A204.1 (cell line): ENCODE data around the gene BFSP1.

ENCODE experiments used
- FAIRE-seq: peaks from 2 replicates; lab custom pipeline; 2012; peaks lifted over from hg19 to GRCh38; lab: Jason Lieb, UNC

Gene BFSP1

GRCh38 chr20:17520583-17520982 lies 10.6 kb downstream of the BFSP1 start:
- no peak for FAIRE-seq

DNA sequence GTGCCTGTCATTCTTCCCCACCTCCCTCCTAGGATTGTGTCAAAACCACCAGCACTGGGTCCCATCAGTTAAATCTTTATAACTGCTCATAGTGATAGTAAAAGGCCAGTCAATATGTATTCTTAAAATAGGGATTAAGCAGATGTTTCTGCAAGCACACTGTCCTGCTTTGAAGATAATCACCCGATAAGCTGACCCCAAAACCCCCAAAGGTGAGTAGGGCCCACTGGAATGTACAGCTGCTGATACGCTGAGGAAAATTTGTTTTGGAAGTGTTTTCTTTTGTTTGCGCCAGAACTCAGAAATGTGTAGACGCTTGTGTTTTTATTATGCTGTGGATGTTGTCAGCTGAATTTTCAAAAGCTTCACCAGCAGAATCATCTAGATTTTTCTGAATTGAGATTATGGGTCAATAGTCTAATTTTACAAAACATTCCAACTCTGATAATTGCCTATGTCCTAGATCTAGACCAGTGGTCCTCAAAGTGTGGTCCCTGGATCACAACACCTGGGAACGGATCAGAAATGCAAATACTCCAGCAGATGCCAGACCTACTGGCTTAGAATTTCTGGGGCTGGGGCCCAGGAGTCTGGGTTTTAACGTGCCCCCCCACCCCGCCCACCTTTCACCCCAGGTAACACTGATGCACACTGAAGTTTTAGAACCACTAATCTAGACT lies 11.4 kb downstream of the BFSP1 start:
- no peak for FAIRE-seq

DNA sequence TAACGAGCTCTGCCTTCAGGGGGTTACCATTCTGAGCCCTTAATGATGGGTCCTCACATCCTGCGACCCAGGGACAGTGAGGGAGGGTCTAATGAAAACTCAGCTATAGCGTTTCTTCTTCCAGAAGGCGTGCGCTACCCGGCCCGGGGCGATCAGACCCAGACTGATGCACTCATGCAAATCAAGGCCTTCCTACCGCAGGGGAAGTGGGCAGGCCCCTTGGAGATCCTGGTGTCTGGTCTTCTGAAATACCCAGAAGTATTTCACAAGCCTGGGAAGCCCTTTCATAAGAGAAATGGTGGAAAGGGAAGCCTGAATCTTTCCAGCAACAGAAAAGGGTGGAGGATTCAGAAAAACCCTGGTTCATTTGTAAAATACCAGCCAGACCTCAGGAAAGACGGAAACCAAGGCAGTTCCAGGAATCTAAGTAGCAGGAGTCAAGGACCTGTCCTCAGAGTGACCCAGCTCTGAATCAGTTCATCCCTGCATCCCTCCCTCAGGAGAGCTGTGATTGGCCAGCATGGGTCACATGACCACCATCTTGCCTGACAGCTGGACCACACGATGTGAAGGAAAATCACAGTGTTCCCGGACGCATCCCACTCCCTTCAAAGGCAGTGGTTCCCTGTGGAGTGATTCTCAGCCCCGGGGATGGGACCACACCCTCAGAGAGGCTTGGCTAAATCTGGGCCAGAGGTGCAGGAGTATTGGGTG lies 12.7 kb downstream of the BFSP1 start:
- no peak for FAIRE-seq

DNA sequence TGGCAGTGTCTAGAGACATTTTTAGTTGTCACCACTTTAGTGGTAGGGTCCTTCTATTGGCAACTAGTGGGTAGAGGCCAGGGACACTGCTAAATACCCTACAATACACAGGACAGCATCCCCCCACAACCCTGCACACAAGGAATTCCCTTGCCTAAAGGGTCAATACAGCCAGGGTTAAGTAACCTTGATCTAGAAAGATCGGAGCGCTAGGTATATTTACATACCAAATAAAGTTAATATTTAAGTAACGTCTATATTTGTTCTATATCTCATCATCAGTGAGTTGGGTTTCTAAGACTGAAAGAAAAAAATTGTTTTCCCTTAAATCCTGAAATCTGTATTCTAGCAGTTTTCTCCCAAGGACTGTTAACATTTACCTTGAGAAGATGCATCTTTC lies 16.1 kb downstream of the BFSP1 start:
- no peak for FAIRE-seq

GRCh38 chr20:17513939-17514338 lies 17.2 kb downstream of the BFSP1 start:
- no peak for FAIRE-seq

- no peak for FAIRE-seq
Observed at GRCh38 chr20:17511401-17511800, 19.8 kb downstream of the BFSP1 start.

GRCh38 chr20:17510548-17510947 lies 20.6 kb downstream of the BFSP1 start:
- no peak for FAIRE-seq

GRCh38 chr20:17508756-17509155 lies 22.4 kb downstream of the BFSP1 start:
- FAIRE-seq: no peak

GRCh38 chr20:17507531-17507930 lies 23.6 kb downstream of the BFSP1 start:
- no peak for FAIRE-seq

GRCh38 chr20:17507032-17507431 lies 24.1 kb downstream of the BFSP1 start:
- no peak for FAIRE-seq

DNA sequence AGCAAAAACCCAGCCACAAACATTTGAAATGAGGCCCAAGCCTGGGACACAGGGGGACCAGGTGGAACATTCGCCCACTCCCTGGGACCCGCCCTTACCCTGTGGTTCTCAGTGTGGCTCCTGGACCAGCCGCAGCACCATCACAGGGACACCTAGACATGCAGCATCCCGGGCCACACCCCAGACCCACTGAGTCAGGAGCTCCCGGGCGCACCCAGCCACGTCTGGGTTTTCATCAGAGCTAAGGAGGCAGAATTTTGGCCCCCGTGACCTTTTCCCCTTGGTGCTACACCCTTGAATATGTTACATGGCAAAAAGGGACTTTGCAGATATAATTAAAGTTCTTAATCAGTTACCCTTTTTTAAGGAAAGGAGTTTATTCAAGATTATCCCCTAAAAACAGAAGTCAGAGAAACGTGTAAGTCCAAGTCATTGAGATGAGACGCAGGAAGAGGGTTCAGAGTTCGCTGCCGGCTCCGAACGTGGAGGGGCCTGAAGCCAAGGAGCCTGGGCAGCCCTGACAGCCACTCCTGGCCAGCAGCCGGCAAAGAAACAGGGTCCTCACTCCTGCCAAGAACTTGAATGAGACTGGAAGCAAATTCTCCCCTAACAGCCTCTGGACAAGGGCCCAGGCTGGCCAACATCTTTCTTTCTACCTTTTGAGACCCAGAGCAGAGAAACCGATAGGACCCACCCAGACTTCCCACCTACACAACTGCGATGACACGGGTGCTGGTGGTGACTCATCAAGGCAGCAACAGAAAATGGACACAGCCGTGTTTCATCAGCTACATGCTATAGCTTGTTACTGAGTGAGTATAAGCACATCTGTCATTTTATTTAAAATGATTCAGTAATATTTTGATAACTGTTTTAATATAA lies 25.3 kb downstream of the BFSP1 start:
- no peak for FAIRE-seq

DNA sequence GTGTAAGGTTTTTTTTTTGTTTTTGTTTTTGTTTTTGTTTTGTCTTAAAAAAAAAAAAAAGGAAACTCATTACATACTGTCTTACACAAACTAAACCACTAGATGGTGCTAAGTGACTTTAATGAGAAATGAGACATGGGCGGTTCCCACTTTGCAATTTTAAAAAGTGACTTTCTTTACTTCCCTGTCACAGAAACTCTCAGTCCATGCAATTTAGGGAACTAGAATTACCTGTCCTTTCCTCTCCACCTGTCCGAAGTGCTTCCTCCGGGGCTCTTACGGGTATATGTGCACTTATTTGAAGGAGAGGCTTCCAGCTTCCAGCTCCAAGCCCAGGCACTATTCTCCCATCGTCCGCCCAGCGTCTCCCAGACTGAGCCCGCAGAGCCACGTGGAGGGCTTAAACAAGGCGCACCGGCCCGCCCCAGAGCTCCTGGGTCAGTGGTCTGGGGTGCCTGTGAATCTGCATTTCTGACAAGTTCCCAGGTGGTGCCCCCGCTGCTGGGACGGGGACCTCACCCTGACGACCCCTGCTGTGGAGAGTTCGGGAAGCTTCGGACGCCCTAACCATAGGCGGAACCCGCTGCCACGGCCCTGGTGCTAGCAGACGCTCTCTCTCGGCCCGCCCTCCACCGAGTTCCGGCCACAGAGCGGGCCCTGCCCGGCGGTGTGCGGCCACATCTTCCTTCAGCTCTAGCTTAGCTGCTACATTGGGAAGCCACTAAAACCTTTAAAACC lies 26.1 kb downstream of the BFSP1 start:
- peak; percentile 97 for FAIRE-seq

- FAIRE-seq: no peak
Observed at GRCh38 chr20:17504066-17504897, 26.9 kb downstream of the BFSP1 start.

- no peak for FAIRE-seq
Observed at GRCh38 chr20:17503301-17504065, 27.7 kb downstream of the BFSP1 start.

DNA sequence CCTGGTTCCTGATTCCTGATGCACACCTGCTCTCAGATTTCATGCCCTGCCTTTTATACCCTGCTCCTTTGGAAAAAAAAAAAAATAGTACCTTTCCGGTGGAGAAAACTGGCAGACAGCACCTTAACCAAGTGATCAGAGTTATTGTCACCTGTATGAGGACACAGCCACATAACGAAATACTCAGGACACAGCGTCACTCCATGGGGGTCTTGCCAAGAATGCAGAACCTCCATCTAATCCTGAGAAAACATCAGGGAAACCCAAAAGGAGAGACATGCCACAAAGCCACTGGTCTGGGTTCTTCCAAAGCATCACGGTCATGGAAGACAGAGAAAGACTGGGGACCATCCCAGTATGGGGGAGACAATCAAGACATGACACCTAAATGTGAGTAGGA lies 29.1 kb downstream of the BFSP1 start:
- no peak for FAIRE-seq

GRCh38 chr20:17501701-17502100 lies 29.5 kb downstream of the BFSP1 start:
- no peak for FAIRE-seq

DNA sequence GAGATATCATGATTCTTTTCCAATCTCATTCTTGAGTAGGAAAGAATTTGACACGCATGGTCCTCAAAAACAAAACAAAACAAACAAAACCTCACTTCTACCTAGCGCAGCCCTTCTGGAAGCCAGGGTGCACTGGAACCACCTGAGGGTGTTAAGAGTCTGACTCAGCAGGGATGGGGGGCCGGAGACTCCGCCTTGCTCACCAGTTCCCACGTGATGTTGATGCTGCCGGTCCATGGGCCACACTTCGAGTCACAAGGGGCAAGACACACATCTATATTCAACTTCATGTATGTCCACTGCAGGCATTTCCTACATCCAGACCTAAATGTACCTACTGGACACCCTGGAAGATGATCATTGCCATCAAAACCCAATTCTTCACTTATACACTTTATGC lies 30.4 kb downstream of the BFSP1 start:
- no peak for FAIRE-seq

DNA sequence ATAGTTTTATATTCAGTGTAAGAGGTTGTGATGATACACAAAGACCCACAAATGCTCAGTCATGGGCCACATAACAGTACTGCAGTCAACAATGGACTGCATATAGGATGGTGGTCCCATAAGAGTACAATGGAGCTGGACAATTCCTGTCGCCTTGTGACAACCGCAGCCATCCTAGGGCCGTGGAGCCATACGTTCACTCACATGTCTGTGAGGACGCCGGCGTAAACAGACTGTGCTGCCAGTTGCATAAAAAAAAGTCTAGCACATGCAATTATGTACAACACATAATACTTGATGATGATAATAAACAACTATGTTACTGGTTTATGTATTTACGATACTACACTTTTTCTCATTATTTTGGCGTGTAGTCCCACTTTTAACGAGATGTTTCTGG lies 30.9 kb downstream of the BFSP1 start:
- FAIRE-seq: no peak

- FAIRE-seq: no peak
Observed at GRCh38 chr20:17499041-17499440, 32.1 kb downstream of the BFSP1 start.

DNA sequence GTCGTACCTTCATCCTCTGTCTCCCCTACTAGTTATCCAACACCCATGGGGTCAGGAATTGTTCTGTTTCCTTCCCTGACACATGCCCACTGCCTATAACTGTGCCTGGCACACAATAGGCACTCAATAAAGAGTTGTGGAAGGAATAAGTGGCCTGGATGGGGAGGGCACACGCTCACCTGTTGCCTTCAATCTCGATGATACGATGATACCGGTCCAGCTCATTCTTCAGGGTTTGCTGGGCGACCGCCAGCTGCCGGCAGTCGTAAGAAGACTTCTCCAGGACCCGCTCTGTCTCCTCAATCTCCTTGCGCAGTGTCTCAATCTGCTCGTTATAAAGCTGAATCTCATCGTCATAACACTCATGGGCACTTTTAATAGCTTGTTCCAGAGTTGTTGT lies 32.5 kb downstream of the BFSP1 start:
- FAIRE-seq: no peak
